ENCODE data around the gene EFNA5. TPM values are rescaled to one million over a fixed set of nuclear protein-coding genes. Genes with fewer than 3 reads are reported as not detected.
"Not testable (repeated sequence)": the region's sequence is repeated elsewhere in the genome, so short reads cannot be mapped to it uniquely, and the experiment has no call there.

The EFNA5 gene
- total and polyA plus RNA-seq, 2 of the 8 experiments (the other 6 are each of a cell fraction or from before 2014, with no cell fraction given) = 9.6 to 21.8 TPM

DNA sequence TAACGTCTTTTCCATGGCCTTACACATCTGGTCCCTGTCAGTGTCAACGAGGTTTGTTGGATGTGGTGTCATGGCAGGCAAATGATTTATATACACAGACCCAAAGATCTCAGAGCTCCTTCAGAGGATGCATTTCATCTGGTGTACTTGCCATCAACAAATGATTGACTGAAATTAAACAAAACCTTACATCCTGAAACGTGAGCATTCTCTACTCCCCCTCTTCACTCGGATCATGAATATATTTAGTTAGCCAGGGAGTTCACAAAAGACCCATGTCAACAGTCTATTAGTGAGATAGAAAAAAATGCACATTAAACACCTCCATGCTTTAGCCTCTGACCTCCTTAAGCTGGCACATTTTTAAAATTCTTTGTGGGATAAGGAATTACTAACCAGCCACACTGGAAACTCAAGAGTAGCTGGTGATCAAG lies 215.6 kb downstream of the EFNA5 start (continued):
- TF ChIP-seq, protein P1, sequence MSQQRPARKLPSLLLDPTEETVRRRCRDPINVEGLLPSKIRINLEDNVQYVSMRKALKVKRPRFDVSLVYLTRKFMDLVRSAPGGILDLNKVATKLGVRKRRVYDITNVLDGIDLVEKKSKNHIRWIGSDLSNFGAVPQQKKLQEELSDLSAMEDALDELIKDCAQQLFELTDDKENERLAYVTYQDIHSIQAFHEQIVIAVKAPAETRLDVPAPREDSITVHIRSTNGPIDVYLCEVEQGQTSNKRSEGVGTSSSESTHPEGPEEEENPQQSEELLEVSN (IDR thresholded peaks at IDR 0.05) = no peak
- no peak for TF ChIP-seq RXRA (IDR thresholded peaks at IDR 0.05; ENCODE audit: insufficient read depth, low read depth, low read length)
- no peak for TF ChIP-seq SP2 (IDR thresholded peaks at IDR 0.05; ENCODE audit: low read length)
- no peak for TF ChIP-seq SIX5 (IDR thresholded peaks at IDR 0.05; ENCODE audit: low read depth, low read length)
- TF ChIP-seq, protein P2, sequence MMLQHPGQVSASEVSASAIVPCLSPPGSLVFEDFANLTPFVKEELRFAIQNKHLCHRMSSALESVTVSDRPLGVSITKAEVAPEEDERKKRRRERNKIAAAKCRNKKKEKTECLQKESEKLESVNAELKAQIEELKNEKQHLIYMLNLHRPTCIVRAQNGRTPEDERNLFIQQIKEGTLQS (IDR thresholded peaks at IDR 0.05; ENCODE audit: insufficient read depth, low read depth, low read length) = no peak

DNA sequence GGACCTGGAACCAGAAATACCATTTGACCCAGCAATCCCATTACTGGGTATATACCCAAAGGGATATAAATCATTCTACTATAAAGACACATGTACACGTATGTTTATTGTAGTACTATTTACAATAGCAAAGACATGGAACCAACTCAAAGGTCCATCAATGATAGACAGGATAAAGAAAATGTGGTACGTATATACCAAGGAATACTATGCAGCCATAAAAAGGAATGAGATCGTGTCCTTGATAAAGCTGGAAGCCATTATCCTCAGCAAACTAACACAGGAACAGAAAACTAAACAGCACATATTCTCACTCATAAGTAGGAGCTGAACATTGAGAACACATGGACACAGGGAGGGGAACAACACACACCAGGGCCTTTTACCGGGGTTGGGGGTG lies 218.9 kb downstream of the EFNA5 start:
- H3K9me3 ChIP-seq (ENCODE audit: insufficient read depth in 2 of 2, low read depth in 1 of 2, low read length in 1 of 2); POLR2A ChIA-PET (ENCODE audit: partially characterized antibody); H3K36me3 ChIP-seq (ENCODE audit: control insufficient read depth in 2 of 4, insufficient read depth in 4 of 4, low read length in 3 of 4); H3K27ac ChIP-seq (ENCODE audit: low read depth, low read length); H4K5ac ChIP-seq (ENCODE audit: insufficient read length, low read depth, low read length); H3K14ac ChIP-seq (ENCODE audit: insufficient read length); H4K8ac ChIP-seq (ENCODE audit: extremely low read depth, insufficient read depth, low read length); H3K4me2 ChIP-seq (ENCODE audit: insufficient read depth in 1 of 2, low read depth in 2 of 2, low read length in 2 of 2); H3K9ac ChIP-seq (replicated peaks in 1 of 4; ENCODE audit: extremely low read depth in 1 of 4, low read depth in 3 of 4, low read length in 3 of 4); H2BK12ac ChIP-seq (ENCODE audit: low read depth, low read length); H2BK15ac ChIP-seq (ENCODE audit: low read length); H3K27me3 ChIP-seq (replicated peaks in 1 of 4; ENCODE audit: control insufficient read depth in 3 of 4, extremely low read depth in 1 of 4, insufficient read depth in 3 of 4, low read length in 3 of 4); H3K23ac ChIP-seq (ENCODE audit: insufficient read length); H2BK120ac ChIP-seq (replicated peaks; ENCODE audit: low read depth, low read length); H3K79me2 ChIP-seq (ENCODE audit: control insufficient read depth in 1 of 2, insufficient read depth in 2 of 2, low read length in 2 of 2); H2AK5ac ChIP-seq (ENCODE audit: low read depth, low read length); H2BK20ac ChIP-seq (ENCODE audit: low read length); H2BK5ac ChIP-seq (ENCODE audit: low read depth, low read length); H3K18ac ChIP-seq (ENCODE audit: extremely low read depth, low read length); H3K79me1 ChIP-seq (ENCODE audit: low read depth, low read length); H4K91ac ChIP-seq (replicated peaks; ENCODE audit: insufficient read length, low read length); DNase-seq (ENCODE audit: low read depth in 1 of 2, low spot score in 2 of 2); H3K56ac ChIP-seq (replicated peaks; ENCODE audit: insufficient read length, low read depth, low read length); H3K23me2 ChIP-seq (ENCODE audit: low read depth, low read length); H2AFZ ChIP-seq (ENCODE audit: low read length); H3K4ac ChIP-seq (replicated peaks; ENCODE audit: insufficient read length, low read depth, low read length); FAIRE-seq; H4K20me1 ChIP-seq (replicated peaks in 1 of 2; ENCODE audit: control insufficient read depth in 1 of 2, insufficient read depth in 2 of 2, low read length in 2 of 2); H3K4me3 ChIP-seq (ENCODE audit: extremely low read depth in 1 of 4, insufficient read depth in 2 of 4, low read depth in 3 of 4, low read length in 4 of 4): not testable (repeated sequence)
- 92% methylated on average over 4 of the region's 4 CpGs; no CpG with 5 or more reads in 1 of the 2 experiments for WGBS, 2 experiments (ENCODE audit: extremely low coverage in 1 of 2, insufficient coverage in 1 of 2, insufficient read length in 1 of 2, insufficient replicate concordance in 2 of 2, low coverage in 1 of 2, low lambda C conversion rate in 2 of 2, missing lambda C conversion rate in 1 of 2)
- CTCF ChIA-PET (ENCODE audit: partially characterized antibody) = interaction anchor here (1.4 kb wide), 1 partner anchor 12 kb away, joined by 3 read pairs; no protein-coding TSS in a partner anchor
- H3K4me1 ChIP-seq (replicated peaks in 1 of 4; ENCODE audit: control insufficient read depth in 3 of 4, insufficient read depth in 4 of 4, low read length in 3 of 4) = peaks cover 0 to 11% (median 6%) of the 10 kb centered on the region in 4 experiments; a peak in 4 of 7 replicates

Data from H1 (cell line).